ENCODE results near the gene RASGRF2.

Gene RASGRF2

GRCh38 chr5:80959768-80960442, at the start of gene RASGRF2:
Gene RASGRF2, plus strand, starts transcription at chr5:80960363. Its CDS starts 376 bp downstream, at chr5:80960739.
- FAIRE-seq = peak; percentile 89
- peak; percentile 32 for DNase-seq (ENCODE audit: insufficient read length, low spot score)

GRCh38 chr5:80912479-80912878, 47.7 kb upstream of the RASGRF2 start:
- no peak for FAIRE-seq

GRCh38 chr5:80915716-80916115, 44.4 kb upstream of the RASGRF2 start:
- no peak for FAIRE-seq
- no peak for DNase-seq (ENCODE audit: insufficient read length, low spot score)

More at GRCh38 chr5:80912479-80912878, 47.7 kb upstream of the RASGRF2 start:
- DNase-seq (ENCODE audit: insufficient read length, low spot score) = no peak

GRCh38 chr5:80916676-80917075, 43.5 kb upstream of the RASGRF2 start:
- FAIRE-seq (no peak), DNase-seq (ENCODE audit: insufficient read length, low spot score) (no peak)

- no peak for DNase-seq (ENCODE audit: insufficient read length, low spot score)
Measured at GRCh38 chr5:80917631-80918030, 42.5 kb upstream of the RASGRF2 start.

GRCh38 chr5:80919678-80920196, 40.4 kb upstream of the RASGRF2 start:
- no peak for DNase-seq (ENCODE audit: insufficient read length, low spot score)
- FAIRE-seq = no peak

More at GRCh38 chr5:80917631-80918030, 42.5 kb upstream of the RASGRF2 start:
- FAIRE-seq = no peak

GRCh38 chr5:80920333-80920732, 39.8 kb upstream of the RASGRF2 start:
- no peak for DNase-seq (ENCODE audit: insufficient read length, low spot score)
- no peak for FAIRE-seq

GRCh38 chr5:80921026-80921425, 39.1 kb upstream of the RASGRF2 start:
- no peak for FAIRE-seq
- DNase-seq (ENCODE audit: insufficient read length, low spot score) = no peak

GRCh38 chr5:80925931-80926330, 34.2 kb upstream of the RASGRF2 start:
- DNase-seq (ENCODE audit: insufficient read length, low spot score) = no peak
- no peak for FAIRE-seq

GRCh38 chr5:80926536-80926935, 33.6 kb upstream of the RASGRF2 start:
- DNase-seq (ENCODE audit: insufficient read length, low spot score) = no peak
- FAIRE-seq = no peak

GRCh38 chr5:80926979-80927656, 33.0 kb upstream of the RASGRF2 start:
- no peak for FAIRE-seq
- DNase-seq (ENCODE audit: insufficient read length, low spot score) = no peak

GRCh38 chr5:80928073-80928472, 32.1 kb upstream of the RASGRF2 start:
- FAIRE-seq = no peak

GRCh38 chr5:80930940-80931339, 29.2 kb upstream of the RASGRF2 start:
- DNase-seq (ENCODE audit: insufficient read length, low spot score) (no peak), FAIRE-seq (no peak)

More at GRCh38 chr5:80928073-80928472, 32.1 kb upstream of the RASGRF2 start:
- DNase-seq (ENCODE audit: insufficient read length, low spot score) = no peak

- no peak for DNase-seq (ENCODE audit: insufficient read length, low spot score)
- no peak for FAIRE-seq
Measured at GRCh38 chr5:80931411-80931810, 28.8 kb upstream of the RASGRF2 start.

GRCh38 chr5:80933036-80933435, 27.1 kb upstream of the RASGRF2 start:
- no peak for DNase-seq (ENCODE audit: insufficient read length, low spot score)
- FAIRE-seq = no peak

- DNase-seq (ENCODE audit: insufficient read length, low spot score) (no peak), FAIRE-seq (no peak)
Measured at GRCh38 chr5:80934751-80935150, 25.4 kb upstream of the RASGRF2 start.

GRCh38 chr5:80935811-80936385, 24.3 kb upstream of the RASGRF2 start:
- DNase-seq (ENCODE audit: insufficient read length, low spot score) (no peak), FAIRE-seq (no peak)

GRCh38 chr5:80936881-80937280, 23.3 kb upstream of the RASGRF2 start:
- FAIRE-seq (no peak), DNase-seq (ENCODE audit: insufficient read length, low spot score) (no peak)

GRCh38 chr5:80937584-80938356, 22.4 kb upstream of the RASGRF2 start:
- DNase-seq (ENCODE audit: insufficient read length, low spot score) = peak; percentile 57
- FAIRE-seq = no peak

- FAIRE-seq (no peak), DNase-seq (ENCODE audit: insufficient read length, low spot score) (no peak)
Measured at GRCh38 chr5:80941496-80941895, 18.7 kb upstream of the RASGRF2 start.

GRCh38 chr5:80951366-80951765, 8.8 kb upstream of the RASGRF2 start:
- no peak for FAIRE-seq
- no peak for DNase-seq (ENCODE audit: insufficient read length, low spot score)

Measured in HTR-8/SVneo (cell line).